Fibroblast of the aortic adventitia (primary cell): ENCODE measurements around the gene NME4. TPM values are rescaled to one million over a fixed set of nuclear protein-coding genes. Genes with fewer than 3 reads are reported as not detected.

Source experiments
- DNase-seq: peaks from one replicate; pipeline ENCODE4 v3.0.0-alpha.2; 2010; ENCODE audit warnings: low read depth
- H3K4me3 ChIP-seq: 2 replicates; pipeline ENCODE4 v1.5.1; 2011; ENCODE audit warnings: low read depth, mild to moderate bottlenecking, control low read depth, low read length, moderate library complexity
- small RNA-seq: library from RNA; depleted of rRNA; stranded (forward); fragments of <200 nt; gene quantifications from one replicate; pipeline ENCODE3, GENCODE V24; 2012
- total RNA-seq: library from RNA; depleted of rRNA; stranded (reverse); fragments of >200 nt; gene quantifications from 2 replicates; pipeline ENCODE4 v1.2.3, GENCODE V29; 2012; ENCODE audit warnings: low replicate concordance
- TF ChIP-seq, protein P1 (sequence below): IDR thresholded peaks from 2 replicates; pipeline ENCODE4 v1.5.1; 2011; ENCODE audit warnings: mild to moderate bottlenecking, low read length, control low read depth, inconsistent platforms; ENCODE audit not compliant: insufficient read depth

NME4 gene
- total RNA-seq, 1 donor = 75.8 TPM

DNA sequence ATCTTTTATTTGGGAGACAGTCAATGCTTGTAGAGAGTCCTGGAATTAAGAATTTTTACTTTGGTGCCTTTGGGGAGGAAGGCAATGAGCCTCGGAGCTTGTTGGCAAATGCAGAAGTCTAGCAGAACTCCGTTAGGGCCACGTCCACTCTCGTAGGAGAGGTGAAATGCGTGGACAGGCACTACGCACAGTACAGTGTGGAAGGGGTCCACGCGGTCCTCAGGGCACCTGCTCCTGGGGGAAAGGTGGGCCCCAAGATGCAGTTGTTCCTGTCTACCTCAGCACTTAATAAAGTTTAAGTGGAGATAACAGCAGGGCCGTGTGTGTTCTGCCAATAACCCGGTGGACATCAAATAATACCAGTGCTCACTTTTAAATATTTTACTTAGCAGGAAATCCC lies 30.3 kb downstream of the NME4 start:
- peak overlapping the region; percentile 77 for H3K4me3 ChIP-seq
- TF ChIP-seq, protein P1, sequence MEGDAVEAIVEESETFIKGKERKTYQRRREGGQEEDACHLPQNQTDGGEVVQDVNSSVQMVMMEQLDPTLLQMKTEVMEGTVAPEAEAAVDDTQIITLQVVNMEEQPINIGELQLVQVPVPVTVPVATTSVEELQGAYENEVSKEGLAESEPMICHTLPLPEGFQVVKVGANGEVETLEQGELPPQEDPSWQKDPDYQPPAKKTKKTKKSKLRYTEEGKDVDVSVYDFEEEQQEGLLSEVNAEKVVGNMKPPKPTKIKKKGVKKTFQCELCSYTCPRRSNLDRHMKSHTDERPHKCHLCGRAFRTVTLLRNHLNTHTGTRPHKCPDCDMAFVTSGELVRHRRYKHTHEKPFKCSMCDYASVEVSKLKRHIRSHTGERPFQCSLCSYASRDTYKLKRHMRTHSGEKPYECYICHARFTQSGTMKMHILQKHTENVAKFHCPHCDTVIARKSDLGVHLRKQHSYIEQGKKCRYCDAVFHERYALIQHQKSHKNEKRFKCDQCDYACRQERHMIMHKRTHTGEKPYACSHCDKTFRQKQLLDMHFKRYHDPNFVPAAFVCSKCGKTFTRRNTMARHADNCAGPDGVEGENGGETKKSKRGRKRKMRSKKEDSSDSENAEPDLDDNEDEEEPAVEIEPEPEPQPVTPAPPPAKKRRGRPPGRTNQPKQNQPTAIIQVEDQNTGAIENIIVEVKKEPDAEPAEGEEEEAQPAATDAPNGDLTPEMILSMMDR = no peak
- no peak for DNase-seq

DNA sequence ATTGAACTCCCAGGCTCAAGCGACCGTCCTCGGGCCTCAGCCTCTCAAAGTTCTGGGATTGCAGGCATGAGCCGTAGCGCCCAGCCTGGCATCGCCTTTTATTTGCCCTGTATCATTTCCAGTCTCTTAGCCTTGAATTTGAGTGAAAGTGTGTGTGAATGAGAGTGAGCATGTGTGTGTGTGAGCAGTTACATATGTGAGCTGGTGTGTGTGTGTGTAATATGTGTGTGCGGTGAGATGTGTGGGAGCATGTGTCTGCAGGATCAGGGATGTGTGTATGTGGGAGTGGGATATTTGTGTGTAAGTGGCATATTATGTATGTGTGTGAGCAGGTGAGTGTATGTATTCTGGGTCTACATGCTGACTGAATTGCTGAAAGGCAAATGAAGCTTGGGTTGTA lies 33.9 kb downstream of the NME4 start:
- TF ChIP-seq, protein P1 = no peak
- no peak overlapping the region for H3K4me3 ChIP-seq
- DNase-seq = no peak

DNA sequence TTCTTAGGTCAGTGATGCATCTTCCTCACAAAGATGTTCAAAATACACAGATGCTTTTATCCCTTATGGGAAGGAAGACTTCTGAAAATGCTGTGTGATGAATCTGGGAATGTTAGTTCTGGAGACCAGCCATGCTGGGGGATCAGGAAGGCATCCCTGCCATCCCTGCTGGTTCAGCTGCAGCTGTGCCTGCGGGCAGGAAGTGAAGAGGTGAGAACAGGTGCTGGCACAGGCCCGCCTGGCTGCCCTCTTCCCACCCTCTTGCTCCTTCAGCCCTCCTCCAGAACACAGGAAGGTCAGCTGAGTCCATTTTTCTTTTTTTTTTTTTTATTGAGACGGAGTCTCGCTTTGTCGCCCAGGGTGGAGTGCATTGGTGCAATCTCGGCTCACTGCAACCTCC lies 43.6 kb downstream of the NME4 start:
- TF ChIP-seq, protein P1 = no peak
- no peak for DNase-seq
- H3K4me3 ChIP-seq = no peak overlapping the region

DNA sequence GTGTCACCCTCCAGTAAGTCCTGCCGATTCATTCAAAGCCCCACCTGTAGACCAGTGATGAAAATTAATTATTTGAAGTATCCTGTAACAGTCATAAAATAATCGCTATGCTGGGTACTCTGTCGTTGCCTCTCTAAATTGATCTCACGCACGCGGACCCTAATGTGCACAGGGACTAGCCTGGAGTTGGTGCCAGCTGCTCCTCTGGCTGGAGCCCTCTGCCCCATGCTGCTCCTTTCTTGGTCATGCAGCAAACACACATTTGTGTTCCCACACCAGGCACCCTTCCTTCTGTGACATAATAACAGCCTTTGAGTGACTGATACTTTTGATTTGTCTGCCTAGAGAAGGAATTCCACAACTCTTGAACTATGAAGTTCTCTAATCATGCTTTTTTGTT lies 44.4 kb downstream of the NME4 start:
- TF ChIP-seq, protein P1 = no peak
- no peak for DNase-seq
- no peak overlapping the region for H3K4me3 ChIP-seq

DNA sequence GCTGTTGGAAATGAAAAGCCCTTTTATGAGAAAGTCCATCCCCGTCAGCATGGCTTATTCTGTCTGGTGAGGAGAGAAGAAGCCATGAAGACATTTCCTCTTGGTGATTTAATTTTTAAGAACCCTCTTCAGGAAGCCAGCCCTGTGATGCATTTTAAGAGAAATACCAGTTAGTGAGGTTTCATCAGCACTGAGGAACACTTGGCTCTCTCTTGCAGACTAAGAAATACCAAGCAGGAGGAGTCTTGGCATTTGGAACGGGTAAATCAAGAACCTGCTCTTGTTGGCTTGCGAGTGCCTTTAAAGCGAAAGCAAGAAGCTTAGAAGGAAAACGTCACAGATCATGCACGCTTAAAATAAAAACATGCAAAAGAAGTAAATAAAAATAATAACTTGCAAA lies 46.0 kb downstream of the NME4 start:
- TF ChIP-seq, protein P1 = no peak
- DNase-seq = peak; percentile 77

DNA sequence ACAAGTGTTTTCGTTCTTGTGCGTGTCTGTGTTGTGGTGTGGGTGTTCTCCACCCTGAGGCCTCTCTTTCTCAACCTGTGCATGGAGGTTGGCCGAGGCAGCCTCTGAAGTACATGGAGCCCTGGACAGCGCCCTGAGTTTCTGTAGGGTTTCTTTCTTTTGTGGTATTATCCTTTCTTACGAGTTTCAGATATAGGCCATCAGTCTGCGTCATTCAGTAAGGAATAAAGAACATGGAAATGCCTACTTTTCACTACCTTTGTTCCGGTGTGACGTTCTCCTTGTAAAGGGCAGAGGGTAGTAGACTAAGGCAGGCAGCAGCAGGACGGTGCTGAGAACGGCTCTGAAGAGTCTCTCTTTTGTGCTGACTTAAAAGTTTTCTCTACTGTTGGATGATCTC lies 47.0 kb downstream of the NME4 start:
- TF ChIP-seq, protein P1 = no peak
- no peak overlapping the region for H3K4me3 ChIP-seq
- no peak for DNase-seq

More for the DNA sequence above, 46.0 kb downstream of the NME4 start:
- H3K4me3 ChIP-seq = no peak overlapping the region

DNA sequence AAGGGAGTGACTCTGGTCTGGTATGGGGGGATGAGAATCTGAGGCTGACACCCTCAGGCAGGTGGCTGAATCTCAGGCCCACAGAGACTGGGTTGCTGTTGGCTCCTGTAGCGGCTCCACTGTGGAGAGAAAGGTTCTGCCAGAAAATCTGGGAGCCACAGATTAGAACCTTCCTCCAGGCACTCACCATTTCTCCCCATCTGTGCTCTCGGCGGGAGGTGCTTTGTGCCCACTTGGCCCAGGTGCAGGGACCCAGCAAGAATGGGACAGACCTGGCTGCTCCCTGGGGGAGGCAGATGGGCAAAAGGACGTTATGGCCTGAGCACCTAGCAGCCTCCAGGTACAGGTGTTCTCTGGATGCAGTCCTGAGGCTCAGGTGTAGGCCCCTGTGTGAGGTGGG lies 48.6 kb downstream of the NME4 start:
- TF ChIP-seq, protein P1 = no peak
- H3K4me3 ChIP-seq = no peak overlapping the region
- DNase-seq = no peak

Small RNA genes within 50 kb of the gene (small RNA-seq; reads per million reads assigned to genes)
- not detected for gene RF00019

Other genes starting within 250 kb of the NME4 start
- not detected in 2 replicates for gene HBZ, start 244.6 kb upstream of the NME4 start, total RNA-seq
- not detected in 2 replicates for gene HBM, start 231.2 kb upstream of the NME4 start, total RNA-seq
- not detected in 2 replicates for gene HBA2, start 224.3 kb upstream of the NME4 start, total RNA-seq
- not detected in 2 replicates for gene HBA1, start 220.5 kb upstream of the NME4 start, total RNA-seq
- 0.63 TPM in 1 of 2 replicates, not detected in the other for gene HBQ1, start 216.7 kb upstream of the NME4 start, total RNA-seq
- 37.0 and 82.3 TPM in 2 replicates for gene LUC7L, start 167.8 kb upstream of the NME4 start, total RNA-seq
- 49.5 and 72.0 TPM in 2 replicates for gene FAM234A, start 162.4 kb upstream of the NME4 start, total RNA-seq
- gene RGS11, start 121.3 kb upstream of the NME4 start, total RNA-seq = 1.2 and 2.0 TPM in 2 replicates
- 1.6 TPM in 1 of 2 replicates, not detected in the other for gene ARHGDIG, start 116.6 kb upstream of the NME4 start, total RNA-seq
- gene PDIA2, start 114.0 kb upstream of the NME4 start, total RNA-seq = not detected in 2 replicates
- gene AXIN1, start 44.5 kb upstream of the NME4 start, total RNA-seq = 13.4 and 26.4 TPM in 2 replicates
- gene MRPL28, start 26.7 kb upstream of the NME4 start, total RNA-seq = 49.3 and 83.6 TPM in 2 replicates
- gene PGAP6, start 15.2 kb upstream of the NME4 start, total RNA-seq = 25.2 and 51.2 TPM in 2 replicates
- gene DECR2, start 4.7 kb downstream of the NME4 start, total RNA-seq = 6.1 and 8.1 TPM in 2 replicates
- gene RAB11FIP3, start 28.4 kb downstream of the NME4 start, total RNA-seq = 14.7 and 24.4 TPM in 2 replicates
- gene CAPN15, start 130.5 kb downstream of the NME4 start, total RNA-seq = 31.6 and 43.9 TPM in 2 replicates
- gene PRR35, start 163.2 kb downstream of the NME4 start, total RNA-seq = not detected in 2 replicates
- gene NHLRC4, start 169.8 kb downstream of the NME4 start, total RNA-seq = 2.0 and 2.5 TPM in 2 replicates
- 20.7 and 29.1 TPM in 2 replicates for gene PIGQ, start 172.8 kb downstream of the NME4 start, total RNA-seq
- gene RAB40C, start 192.9 kb downstream of the NME4 start, total RNA-seq = 12.0 and 14.6 TPM in 2 replicates
- gene WFIKKN1, start 233.8 kb downstream of the NME4 start, total RNA-seq = 0.18 and 0.25 TPM in 2 replicates
- gene METTL26, start 239.1 kb downstream of the NME4 start, total RNA-seq = 85.0 and 86.0 TPM in 2 replicates
- gene MCRIP2, start 244.6 kb downstream of the NME4 start, total RNA-seq = 13.3 and 22.4 TPM in 2 replicates